NK-92 treated with Interleukin-12 subunit alpha and Interleukin-12 subunit beta, amount 100 ng/mL, for 24 hours (cell line): ENCODE data around the gene MSRB1.

Experiments
- DNase-seq: peaks from one replicate; lab custom pipeline; 2025; lab: John Stamatoyannopoulos, UW

Gene MSRB1

DNA sequence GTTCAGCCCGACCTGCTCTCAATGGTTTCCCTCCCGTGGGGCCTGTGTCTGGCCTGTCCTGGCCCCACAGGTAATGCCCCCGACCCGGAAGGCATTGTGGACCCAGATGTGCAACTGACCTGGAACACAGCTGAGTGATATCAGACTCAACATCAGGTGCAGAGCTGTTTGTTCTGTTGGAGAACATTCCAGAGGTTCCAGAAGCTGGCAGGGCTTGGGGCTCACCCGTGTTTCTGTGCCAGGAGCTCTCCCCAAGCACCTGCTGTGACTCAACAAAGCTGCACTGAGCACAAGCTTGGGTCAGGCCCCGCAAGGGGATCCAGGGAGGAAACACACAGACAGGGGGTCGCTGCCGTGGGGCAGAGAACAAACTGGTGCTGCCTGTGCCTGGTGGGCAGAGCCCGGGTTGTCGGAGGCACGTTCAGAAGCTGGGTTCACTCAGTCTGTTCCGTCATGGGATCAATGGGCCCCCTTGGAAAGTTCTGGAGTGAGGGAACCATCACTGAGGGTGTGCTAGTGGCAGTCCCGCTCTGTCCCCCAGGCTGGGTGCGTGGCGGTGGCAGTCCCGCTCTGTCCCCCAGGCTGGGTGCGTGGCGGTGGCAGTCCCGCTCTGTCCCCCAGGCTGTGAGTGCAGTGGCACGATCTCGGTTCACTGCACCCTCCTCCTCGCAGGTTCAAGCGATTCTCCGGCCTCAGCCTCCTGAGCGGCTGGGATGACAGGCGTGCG, 46.9 kb downstream of the MSRB1 start:
- no peak for DNase-seq

DNA sequence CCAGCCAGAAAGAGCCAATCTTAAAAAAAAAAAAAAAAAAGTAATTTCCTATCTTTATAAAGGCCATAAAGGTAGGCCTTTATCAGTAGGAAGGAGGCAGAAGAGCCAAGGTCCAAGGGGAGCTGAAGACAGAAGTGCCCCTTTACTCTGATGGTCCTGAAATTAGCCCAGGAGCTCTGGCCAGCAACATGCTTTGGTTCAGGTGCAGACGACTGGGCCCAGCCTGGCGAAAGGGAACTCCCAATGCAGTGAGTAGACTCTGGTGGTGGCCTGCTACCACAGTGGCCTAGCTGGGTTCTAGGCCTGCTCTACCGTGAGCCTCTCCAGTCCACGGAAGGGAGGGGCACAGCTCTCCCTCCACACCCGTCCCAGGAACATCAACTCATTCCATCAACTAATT, 47.9 kb downstream of the MSRB1 start:
- no peak for DNase-seq

DNA sequence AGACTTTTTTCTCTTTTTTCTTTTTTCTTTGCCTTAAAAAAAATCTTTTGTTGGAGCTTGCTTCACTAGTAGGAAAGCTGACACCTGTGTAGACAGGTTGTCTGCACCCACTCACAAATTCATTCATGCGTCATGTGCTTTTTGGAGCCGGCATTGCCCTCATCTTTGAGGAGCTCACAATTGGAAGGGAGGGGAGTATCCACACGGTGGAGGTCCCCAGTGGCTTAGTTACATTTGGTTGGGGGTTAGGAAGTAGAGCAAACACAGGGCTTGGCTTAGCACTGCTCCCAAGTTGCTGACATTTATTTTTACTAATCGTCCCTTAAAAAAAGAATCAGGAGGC, 52.3 kb downstream of the MSRB1 start:
- DNase-seq: no peak

DNA sequence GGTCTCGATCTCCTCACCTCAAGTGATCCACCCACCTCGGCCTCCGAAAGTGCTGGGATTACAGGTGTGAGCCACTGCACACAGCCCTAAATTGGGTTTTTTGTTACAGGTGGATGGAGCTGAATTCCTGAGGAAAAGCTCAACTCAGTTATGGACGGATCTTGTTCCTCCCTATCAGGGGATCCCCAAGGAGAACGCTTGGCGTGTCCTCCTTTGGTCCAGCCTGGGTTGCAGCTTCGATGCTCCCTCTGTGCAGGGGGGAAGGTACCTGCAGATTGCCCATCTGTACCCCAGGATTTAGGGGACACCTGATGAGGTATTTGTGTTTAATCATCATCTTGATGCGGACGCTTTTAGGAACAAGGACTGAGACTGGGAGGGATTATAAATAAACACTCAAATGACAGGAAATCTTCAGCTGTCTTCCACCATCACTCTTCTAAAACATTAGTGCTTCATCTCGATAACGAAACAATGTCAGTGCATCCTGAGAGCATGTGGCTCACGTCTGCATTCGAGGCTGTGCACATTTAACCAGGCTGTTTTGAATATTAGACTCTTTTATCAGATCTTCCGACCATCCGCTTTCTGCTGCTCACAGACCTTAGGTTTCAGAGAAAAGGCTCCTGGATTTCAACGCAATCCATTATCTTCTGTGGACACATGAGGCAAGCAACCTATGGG, 52.8 kb downstream of the MSRB1 start:
- DNase-seq: no peak
